Caco-2 (cell line): Measurements from ENCODE around the gene TAX1BP1. TPM values are rescaled to one million over a fixed set of nuclear protein-coding genes. Genes with fewer than 3 reads are reported as not detected.

Source experiments
- BruUV-seq: library from RNA; stranded (reverse); fragments of 400-500 nt; replicated peaks from 2 replicates; lab custom pipeline; 2021; lab: Mats Ljungman, UMichigan
- CTCF ChIA-PET: fragments of 300-600 bp; sonication (Branson Sonifier 250); formaldehyde crosslinking; loops from one replicate; lab custom pipeline; 2022; ENCODE audit warnings: antibody characterized with exemption; lab: Charles Lee
- POLR2A ChIA-PET: fragments of 300-600 bp; sonication (Branson Sonifier 250); formaldehyde crosslinking; loops from one replicate; lab custom pipeline; 2022; ENCODE audit warnings: antibody characterized with exemption; lab: Charles Lee
- DNase-seq, 2 experiments: peaks; one replicate each; pipeline versions ENCODE4 v3.0.0 to v3.0.0-alpha.2; 2020 to 2022
- H3K27me3 ChIP-seq: replicated peaks from 2 replicates; pipeline ENCODE4 v1.6.0; 2011; ENCODE audit warnings: low read length; ENCODE audit not compliant: control insufficient read depth, insufficient read depth
- H3K36me3 ChIP-seq: 2 replicates; pipeline ENCODE4 v1.5.1; 2011; ENCODE audit warnings: low read length; ENCODE audit not compliant: control insufficient read depth, insufficient read depth
- H3K4me1 ChIP-seq: fragments of 250-450 bp; sonication (Bioruptor Pico); 2 replicates; pipeline ENCODE4 v1.5.1; 2020; ENCODE audit warnings: mild to moderate bottlenecking
- H3K4me3 ChIP-seq: 2 replicates; pipeline ENCODE4 v1.5.1; 2011; ENCODE audit warnings: low read depth, mild to moderate bottlenecking, control low read depth, low read length
- H3K9me3 ChIP-seq: fragments of 250-450 bp; sonication (Bioruptor Pico); 2 replicates; pipeline ENCODE4 v1.5.1; 2020; ENCODE audit warnings: mild to moderate bottlenecking, moderate library complexity
- H3K27ac Mint-ChIP-seq: one replicate; pipeline ENCODE4 v1.8.0; 2022; ENCODE audit warnings: mixed read lengths; ENCODE audit not compliant: unreplicated experiment
- H3K27me3 Mint-ChIP-seq: one replicate; pipeline ENCODE4 v1.8.0; 2022; ENCODE audit warnings: mixed read lengths; ENCODE audit not compliant: insufficient read depth, unreplicated experiment
- H3K36me3 Mint-ChIP-seq: one replicate; pipeline ENCODE4 v1.8.0; 2022; ENCODE audit warnings: mild to moderate bottlenecking, mixed read lengths; ENCODE audit not compliant: insufficient read depth, unreplicated experiment
- H3K4me1 Mint-ChIP-seq: one replicate; pipeline ENCODE4 v1.8.0; 2022; ENCODE audit warnings: low read depth, mixed read lengths; ENCODE audit not compliant: unreplicated experiment
- H3K4me3 Mint-ChIP-seq: one replicate; pipeline ENCODE4 v1.8.0; 2022; ENCODE audit warnings: mild to moderate bottlenecking, moderate library complexity, mixed read lengths; ENCODE audit not compliant: unreplicated experiment
- H3K9me3 Mint-ChIP-seq: one replicate; pipeline ENCODE4 v1.8.0; 2022; ENCODE audit warnings: mixed read lengths; ENCODE audit not compliant: unreplicated experiment
- intact Hi-C: fragments of 100-400 bp; cut with micrococcal nuclease; formaldehyde crosslinking; loops from one replicate; pipeline ENCODE4 v1.10.0; 2022; ENCODE audit not compliant: unreplicated experiment
- total RNA-seq: library from RNA; stranded (reverse); gene quantifications from 2 replicates; pipeline ENCODE4 v1.2.3, GENCODE V29; 2022
- TF ChIP-seq, protein P1 (sequence below), 2 experiments: fragments of 200-600 bp in 1 of 2; IDR thresholded peaks; 1 replicate in 1 of 2; 2 replicates in 1 of 2; pipeline versions ENCODE4 v1.5.1 to v1.8.0; 2011 to 2022; ENCODE audit warnings: antibody characterized with exemption in 1 of 2, control low read depth in 1 of 2, inconsistent platforms in 1 of 2, low read depth in 1 of 2, low read length in 1 of 2, mild to moderate bottlenecking in 1 of 2, moderate library complexity in 1 of 2; ENCODE audit not compliant: insufficient read depth in 1 of 2, severe bottlenecking in 1 of 2, unreplicated experiment in 1 of 2

Gene TAX1BP1
- total RNA-seq, 1 experiment from 2014 or later, result 96.8 TPM

- H3K36me3 Mint-ChIP-seq, result no peaks in the 10 kb centered on the region
- intact Hi-C loops, result no loop called here
- POLR2A ChIA-PET, result no interaction called here
- no peaks in the 10 kb centered on the region for H3K9me3 ChIP-seq
- CTCF ChIA-PET, result no interaction called here
- no peak overlapping the region for H3K4me3 Mint-ChIP-seq
- H3K4me1 Mint-ChIP-seq, result peaks cover 8% of the 10 kb centered on the region
- H3K4me1 ChIP-seq, result no peaks in the 10 kb centered on the region
- H3K27ac Mint-ChIP-seq, result no peak overlapping the region
- no TSS peak for BruUV-seq
- TF ChIP-seq, protein P1, sequence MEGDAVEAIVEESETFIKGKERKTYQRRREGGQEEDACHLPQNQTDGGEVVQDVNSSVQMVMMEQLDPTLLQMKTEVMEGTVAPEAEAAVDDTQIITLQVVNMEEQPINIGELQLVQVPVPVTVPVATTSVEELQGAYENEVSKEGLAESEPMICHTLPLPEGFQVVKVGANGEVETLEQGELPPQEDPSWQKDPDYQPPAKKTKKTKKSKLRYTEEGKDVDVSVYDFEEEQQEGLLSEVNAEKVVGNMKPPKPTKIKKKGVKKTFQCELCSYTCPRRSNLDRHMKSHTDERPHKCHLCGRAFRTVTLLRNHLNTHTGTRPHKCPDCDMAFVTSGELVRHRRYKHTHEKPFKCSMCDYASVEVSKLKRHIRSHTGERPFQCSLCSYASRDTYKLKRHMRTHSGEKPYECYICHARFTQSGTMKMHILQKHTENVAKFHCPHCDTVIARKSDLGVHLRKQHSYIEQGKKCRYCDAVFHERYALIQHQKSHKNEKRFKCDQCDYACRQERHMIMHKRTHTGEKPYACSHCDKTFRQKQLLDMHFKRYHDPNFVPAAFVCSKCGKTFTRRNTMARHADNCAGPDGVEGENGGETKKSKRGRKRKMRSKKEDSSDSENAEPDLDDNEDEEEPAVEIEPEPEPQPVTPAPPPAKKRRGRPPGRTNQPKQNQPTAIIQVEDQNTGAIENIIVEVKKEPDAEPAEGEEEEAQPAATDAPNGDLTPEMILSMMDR (IDR thresholded peaks at IDR 0.05; ENCODE audit: insufficient read depth in 1 of 2, low read depth in 1 of 2, low read length in 1 of 2, severe bottlenecking in 1 of 2, unreplicated experiment in 1 of 2), result no peak
- no peaks in the 10 kb centered on the region for H3K9me3 Mint-ChIP-seq
- no peak for DNase-seq
- H3K27me3 Mint-ChIP-seq, result no peaks in the 10 kb centered on the region
- no peaks in the 10 kb centered on the region for H3K36me3 ChIP-seq
- no peaks in the 10 kb centered on the region for H3K27me3 ChIP-seq
- H3K4me3 ChIP-seq, result no peak overlapping the region
These were observed 12.9 kb upstream of the TAX1BP1 start for GRCh38 chr7:27727058-27727457.

DNA sequence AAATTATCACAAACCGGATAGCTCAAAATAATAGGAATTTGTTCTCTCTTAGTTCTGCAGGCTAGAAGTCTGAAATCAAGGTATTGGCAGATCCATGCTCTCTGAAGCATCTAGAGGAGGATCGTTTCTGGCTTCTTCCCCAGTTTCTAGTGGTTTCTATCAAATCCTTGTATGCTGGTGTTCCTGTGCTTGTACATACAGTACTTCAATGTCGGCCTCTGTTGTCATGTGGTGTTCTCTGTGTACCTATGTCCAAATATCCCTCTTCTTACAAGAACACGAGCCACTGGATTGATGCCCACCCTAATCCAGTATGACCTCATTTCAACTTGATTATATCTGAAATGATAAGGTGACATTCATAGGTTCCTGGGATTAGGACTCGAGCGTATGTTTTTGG is 9.8 kb upstream of the TAX1BP1 start:
- no peaks in the 10 kb centered on the region for H3K9me3 Mint-ChIP-seq
- DNase-seq, result no peak
- no peak overlapping the region for H3K27ac Mint-ChIP-seq
- peaks cover 18% of the 10 kb centered on the region for H3K4me1 Mint-ChIP-seq
- H3K4me1 ChIP-seq, result peaks cover 11% of the 10 kb centered on the region
- H3K9me3 ChIP-seq, result no peaks in the 10 kb centered on the region
- POLR2A ChIA-PET, result no interaction called here
- TF ChIP-seq, protein P1 (IDR thresholded peaks at IDR 0.05; ENCODE audit: insufficient read depth in 1 of 2, low read depth in 1 of 2, low read length in 1 of 2, severe bottlenecking in 1 of 2, unreplicated experiment in 1 of 2), result no peak
- H3K27me3 ChIP-seq, result no peaks in the 10 kb centered on the region
- H3K36me3 ChIP-seq, result no peaks in the 10 kb centered on the region
- CTCF ChIA-PET, result no interaction called here
- no peaks in the 10 kb centered on the region for H3K27me3 Mint-ChIP-seq
- no TSS peak for BruUV-seq
- H3K36me3 Mint-ChIP-seq, result no peaks in the 10 kb centered on the region
- intact Hi-C loops, result no loop called here
- H3K4me3 ChIP-seq, result no peak overlapping the region
- no peak overlapping the region for H3K4me3 Mint-ChIP-seq

DNA sequence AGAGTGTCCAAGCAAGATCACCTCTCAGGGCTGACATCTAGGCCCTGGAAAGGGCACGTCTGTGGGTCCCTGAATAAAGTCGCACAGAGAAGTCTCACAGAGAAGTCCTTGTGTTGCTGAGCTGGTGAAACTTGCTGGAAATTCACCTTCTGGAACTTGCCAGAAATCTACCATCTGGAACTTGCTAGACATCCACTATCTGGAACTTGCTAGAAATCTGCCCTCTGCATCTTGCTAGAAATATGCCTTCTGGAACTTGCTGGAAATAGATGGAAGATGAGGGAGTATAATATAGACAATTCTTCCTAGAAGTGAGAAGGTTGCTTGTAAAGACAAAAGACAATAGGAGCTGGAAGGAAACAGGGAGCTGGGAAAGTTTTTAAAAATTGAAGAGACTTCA is 5.4 kb upstream of the TAX1BP1 start:
- Histone ChIP-seq H3K4me3 (no peak overlapping the region), H3K9me3 (no peaks in the 10 kb centered on the region), H3K27me3 (no peaks in the 10 kb centered on the region), H3K36me3 (no peaks in the 10 kb centered on the region), H3K4me1 (peaks cover 44% of the 10 kb centered on the region)
- ChIA-PET CTCF (interaction anchor here (0.6 to 0.8 kb wide), 2 partner anchors 40 to 90 kb away, joined by 3 to 4 read pairs; no protein-coding TSS in a partner anchor), POLR2A (no interaction called here)
- peaks cover 37% of the 10 kb centered on the region for H3K4me1 Mint-ChIP-seq
- BruUV-seq, result no TSS peak
- TF ChIP-seq, protein P1 (IDR thresholded peaks at IDR 0.05; ENCODE audit: insufficient read depth in 1 of 2, low read depth in 1 of 2, low read length in 1 of 2, severe bottlenecking in 1 of 2, unreplicated experiment in 1 of 2), result no peak
- H3K27me3 Mint-ChIP-seq, result no peaks in the 10 kb centered on the region
- intact Hi-C loops, result no loop called here
- no peak overlapping the region for H3K4me3 Mint-ChIP-seq
- H3K9me3 Mint-ChIP-seq, result no peaks in the 10 kb centered on the region
- H3K27ac Mint-ChIP-seq, result peak overlapping the region; percentile 2
- no peak for DNase-seq
- peaks cover 7% of the 10 kb centered on the region for H3K36me3 Mint-ChIP-seq
